NCI-H446 treated with DMSO at 0.1 percent for 48 hours (cell line): Measurements from ENCODE around the gene TEAD4.
A peak's percentile ranks its signal among the peaks of the same experiment; 100 is the strongest.
"Not testable (repeated sequence)": the region's sequence is repeated elsewhere in the genome, so short reads cannot be mapped to it uniquely, and the experiment has no call there.

Source experiments
- DNase-seq: peaks from one replicate; lab custom pipeline; 2025; lab: John Stamatoyannopoulos, UW

Gene TEAD4

GRCh38 chr12:3048540-3048939 lies 89.3 kb downstream of the TEAD4 start:
- no peak for DNase-seq

- no peak for DNase-seq
Observed at GRCh38 chr12:3049176-3049575, 90.0 kb downstream of the TEAD4 start.

- no peak for DNase-seq
Observed at GRCh38 chr12:3049611-3050249, 90.5 kb downstream of the TEAD4 start.

GRCh38 chr12:3054374-3054773 lies 95.2 kb downstream of the TEAD4 start:
- DNase-seq = no peak

- no peak for DNase-seq
Observed at GRCh38 chr12:3055026-3055703, 96.0 kb downstream of the TEAD4 start.

GRCh38 chr12:3055704-3056467 lies 96.7 kb downstream of the TEAD4 start:
- peak; percentile 50 for DNase-seq

- DNase-seq = no peak
Observed at GRCh38 chr12:3061059-3061458, 101.9 kb downstream of the TEAD4 start.

- no peak for DNase-seq
Observed at GRCh38 chr12:3061501-3062215, 102.5 kb downstream of the TEAD4 start.

GRCh38 chr12:3065300-3065699 lies 106.1 kb downstream of the TEAD4 start:
- DNase-seq = no peak

- not testable (repeated sequence) for DNase-seq
Observed at GRCh38 chr12:3065846-3066245, 106.6 kb downstream of the TEAD4 start.

GRCh38 chr12:3069714-3070113 lies 110.5 kb downstream of the TEAD4 start:
- no peak for DNase-seq

- no peak for DNase-seq
Observed at GRCh38 chr12:3071107-3071506, 111.9 kb downstream of the TEAD4 start.

- no peak for DNase-seq
Observed at GRCh38 chr12:3071710-3072109, 112.5 kb downstream of the TEAD4 start.

GRCh38 chr12:3073438-3074250 lies 114.4 kb downstream of the TEAD4 start:
- DNase-seq = peak; percentile 65

GRCh38 chr12:3075315-3075714 lies 116.1 kb downstream of the TEAD4 start:
- DNase-seq = no peak

- no peak for DNase-seq
Observed at GRCh38 chr12:3076730-3077571, 117.8 kb downstream of the TEAD4 start, which contains the start of gene TSPAN9. Gene TSPAN9 (plus strand): TSS chr12:3077379. CDS start chr12:3201194, 123,815 bp downstream.

GRCh38 chr12:3077572-3078081 lies 118.4 kb downstream of the TEAD4 start:
- DNase-seq = no peak

GRCh38 chr12:3078086-3078820 lies 119.1 kb downstream of the TEAD4 start:
- no peak for DNase-seq

- DNase-seq = no peak
Observed at GRCh38 chr12:3081091-3081490, 121.9 kb downstream of the TEAD4 start.

- no peak for DNase-seq
Observed at GRCh38 chr12:3081886-3082285, 122.7 kb downstream of the TEAD4 start.
